ENCODE data around the gene TMEM145.
"Not testable (repeated sequence)": the region's sequence is repeated elsewhere in the genome, so short reads cannot be mapped to it uniquely, and the experiment has no call there.

The TMEM145 gene

GRCh38 chr19:42331333-42331732 lies 18.2 kb downstream of the TMEM145 start:
- H3K27ac ChIP-seq; DNase-seq (ENCODE audit: low read depth, low spot score): not testable (repeated sequence)

- DNase-seq (ENCODE audit: low read depth, low spot score), result no peak
- H3K27ac ChIP-seq, result no peak overlapping the region
Measured at GRCh38 chr19:42332059-42332458, 18.9 kb downstream of the TMEM145 start.

GRCh38 chr19:42333018-42333417 lies 19.9 kb downstream of the TMEM145 start:
- H3K27ac ChIP-seq, result no peak overlapping the region
- DNase-seq (ENCODE audit: low read depth, low spot score), result no peak

GRCh38 chr19:42333975-42334696 lies 21.0 kb downstream of the TMEM145 start:
- no peak for DNase-seq (ENCODE audit: low read depth, low spot score)
- no peak overlapping the region for H3K27ac ChIP-seq

GRCh38 chr19:42334697-42335373 lies 21.7 kb downstream of the TMEM145 start:
- DNase-seq (ENCODE audit: low read depth, low spot score), result no peak
- H3K27ac ChIP-seq, result no peak overlapping the region

GRCh38 chr19:42335374-42335936 lies 22.3 kb downstream of the TMEM145 start:
- no peak for DNase-seq (ENCODE audit: low read depth, low spot score)
- no peak overlapping the region for H3K27ac ChIP-seq

GRCh38 chr19:42335971-42336370 lies 22.9 kb downstream of the TMEM145 start:
- H3K27ac ChIP-seq, result no peak overlapping the region
- no peak for DNase-seq (ENCODE audit: low read depth, low spot score)

- not testable (repeated sequence) for H3K27ac ChIP-seq; DNase-seq (ENCODE audit: low read depth, low spot score)
Measured at GRCh38 chr19:42339126-42339860, 26.2 kb downstream of the TMEM145 start.

GRCh38 chr19:42339922-42340321 lies 26.8 kb downstream of the TMEM145 start:
- DNase-seq (ENCODE audit: low read depth, low spot score); H3K27ac ChIP-seq: not testable (repeated sequence)

- H3K27ac ChIP-seq, result no peak overlapping the region
- DNase-seq (ENCODE audit: low read depth, low spot score), result no peak
Measured at GRCh38 chr19:42343344-42344110, 30.4 kb downstream of the TMEM145 start.

- no peak overlapping the region for H3K27ac ChIP-seq
- no peak for DNase-seq (ENCODE audit: low read depth, low spot score)
Measured at GRCh38 chr19:42344336-42344893, 31.3 kb downstream of the TMEM145 start.

- no peak overlapping the region for H3K27ac ChIP-seq
- DNase-seq (ENCODE audit: low read depth, low spot score), result no peak
Measured at GRCh38 chr19:42345191-42345812, 32.2 kb downstream of the TMEM145 start.

- no peak for DNase-seq (ENCODE audit: low read depth, low spot score)
- H3K27ac ChIP-seq, result no peak overlapping the region
Measured at GRCh38 chr19:42348211-42348610, 35.1 kb downstream of the TMEM145 start.

GRCh38 chr19:42349378-42350107 lies 36.4 kb downstream of the TMEM145 start:
- no peak for DNase-seq (ENCODE audit: low read depth, low spot score)
- H3K27ac ChIP-seq, result no peak overlapping the region

GRCh38 chr19:42350417-42350816 lies 37.3 kb downstream of the TMEM145 start:
- no peak for DNase-seq (ENCODE audit: low read depth, low spot score)
- no peak overlapping the region for H3K27ac ChIP-seq

- no peak for DNase-seq (ENCODE audit: low read depth, low spot score)
- H3K27ac ChIP-seq, result no peak overlapping the region
Measured at GRCh38 chr19:42351079-42351735, 38.1 kb downstream of the TMEM145 start.

GRCh38 chr19:42352301-42353259 lies 39.5 kb downstream of the TMEM145 start:
- H3K27ac ChIP-seq, result no peak overlapping the region
- no peak for DNase-seq (ENCODE audit: low read depth, low spot score)

Measured in epithelial cell of prostate (primary cell).